ENCODE data around the gene ITGA11. TPM values are rescaled to one million over a fixed set of nuclear protein-coding genes. Genes with fewer than 3 reads are reported as not detected.
A peak's percentile ranks its signal among the peaks of the same experiment; 100 is the strongest.

The ITGA11 gene
- total and polyA plus RNA-seq, 2 of the 4 experiments (the other 2 are of a cell fraction), result 4.1 to 6.6 TPM

GRCh38 chr15:68295014-68295805 is 136.8 kb downstream of the ITGA11 start:
- Histone ChIP-seq H3K18ac (ENCODE audit: low read depth, low read length) (no peak overlapping the region), H3K27ac (ENCODE audit: insufficient read depth, low read length) (no peak overlapping the region), H2AK5ac (ENCODE audit: low read depth, low read length) (no peak overlapping the region), H4K91ac (ENCODE audit: insufficient read depth, low read depth, low read length) (no peak overlapping the region), H2BK20ac (ENCODE audit: low read depth, low read length) (no peak overlapping the region), H2BK120ac (ENCODE audit: low read depth, low read length) (no peak overlapping the region), H3K36me3 (ENCODE audit: control insufficient read depth, insufficient read depth, low read length) (peaks cover 16% of the 10 kb centered on the region), H2BK15ac (ENCODE audit: low read depth, low read length) (no peak overlapping the region), H3K9ac (ENCODE audit: low read depth, low read length) (no peak overlapping the region), H2AFZ (replicated peaks; ENCODE audit: low read length, poor library complexity) (no peak overlapping the region), H3K14ac (replicated peaks; ENCODE audit: low read depth, low read length) (no peak overlapping the region), H4K20me1 (ENCODE audit: insufficient read depth, low read length) (peaks cover 33% of the 10 kb centered on the region), H3K4ac (ENCODE audit: low read depth, low read length) (no peak overlapping the region), H4K5ac (ENCODE audit: low read depth, low read length) (no peak overlapping the region), H2AK9ac (replicated peaks; ENCODE audit: low read depth, low read length, poor library complexity) (no peak overlapping the region), H3K4me3 (ENCODE audit: insufficient read depth, low read depth, low read length) (no peak overlapping the region), H3K9me3 (ENCODE audit: control insufficient read depth, insufficient read depth, low read length) (no peaks in the 10 kb centered on the region), H3K9me1 (ENCODE audit: insufficient read depth, low read length) (peaks cover 5% of the 10 kb centered on the region), H3K4me1 (ENCODE audit: control insufficient read depth, insufficient read depth, low read length) (peaks cover 6% of the 10 kb centered on the region), H3K27me3 (ENCODE audit: control insufficient read depth, insufficient read depth, low read length) (no peaks in the 10 kb centered on the region), H4K8ac (ENCODE audit: low read depth in 2 of 2, low read length in 2 of 2) (no peak overlapping the region), H2BK5ac (ENCODE audit: low read depth, low read length, poor library complexity, severe bottlenecking) (no peak overlapping the region), H3K4me2 (ENCODE audit: low read depth, low read length) (no peak overlapping the region), H3K56ac (ENCODE audit: extremely low read depth, insufficient read depth, low read length) (no peak overlapping the region), H3K79me1 (ENCODE audit: low read depth in 1 of 2, low read length in 2 of 2) (peaks cover 30 to 51% of the 10 kb centered on the region in 2 experiments), H3K23ac (ENCODE audit: low read depth, low read length) (0 out of 2 replicates have a peak overlapping the region, but pooled peaks have one; percentile 19)
- in situ Hi-C loops (cut with MboI; ENCODE audit: low sequenced_read_pairs), result no loop called here
- dilution Hi-C loops (cut with HindIII; ENCODE audit: low sequenced_read_pairs, unreplicated experiment), result no loop called here
- BruUV-seq (replicated peaks), result no TSS peak
- TF ChIP-seq RFX5 (IDR thresholded peaks at IDR 0.05; ENCODE audit: low read depth, low read length), result no peak
- TF ChIP-seq CEBPB (IDR thresholded peaks at IDR 0.05; ENCODE audit: low read depth, low read length), result 0 out of 2 replicates have a peak, but pooled peaks have one; percentile 17
- intact Hi-C loops (cut with micrococcal nuclease), result loop anchor here (2.0 kb wide), 1 partner anchor 44 kb away; no protein-coding TSS in a partner anchor
- ChIA-PET POLR2A (ENCODE audit: unreplicated experiment) (interaction anchor here (0.5 to 0.6 kb wide), 2 partner anchors 17 to 268 kb away, joined by 4 to 5 read pairs; partner anchors contain the start of gene FEM1B), CTCF (interaction anchor here (1.1 to 2.2 kb wide), 3 partner anchors 11 to 265 kb away, joined by 3 to 9 read pairs (median 4); no protein-coding TSS in a partner anchor)
- no CpG with 5 or more reads among the region's 4 CpGs for WGBS, 2 experiments (ENCODE audit: extremely low coverage in 2 of 2, insufficient read length in 1 of 2)
- ATAC-seq (ENCODE audit: low read depth), result 0 out of 2 replicates have a peak, but pooled peaks have one; percentile 22
- DNase-seq, result no peak

All from IMR-90 (cell line).